A549 treated with RU486 at 1 μM for 4 hours (cell line): ENCODE results near the gene OR2T5. TPM values are rescaled to one million over a fixed set of nuclear protein-coding genes. Genes with fewer than 3 reads are reported as not detected.

Experiments
- total RNA-seq: library from RNA; stranded (reverse); fragments of 200-300 nt; extraction: Qiagen RNA extraction; gene quantifications from 5 replicates; pipeline ENCODE4 v1.2.3, GENCODE V29; 2022; ENCODE audit warnings: low read depth

OR2T5 gene
- total RNA-seq, result not detected in 5 replicates

GRCh38 chr1:248488289-248488688 lies at the start of gene OR2T5:
TSS of gene OR2T5 (plus strand) at chr1:248488589. CDS start at chr1:248488589, 0 bp downstream.

DNA sequence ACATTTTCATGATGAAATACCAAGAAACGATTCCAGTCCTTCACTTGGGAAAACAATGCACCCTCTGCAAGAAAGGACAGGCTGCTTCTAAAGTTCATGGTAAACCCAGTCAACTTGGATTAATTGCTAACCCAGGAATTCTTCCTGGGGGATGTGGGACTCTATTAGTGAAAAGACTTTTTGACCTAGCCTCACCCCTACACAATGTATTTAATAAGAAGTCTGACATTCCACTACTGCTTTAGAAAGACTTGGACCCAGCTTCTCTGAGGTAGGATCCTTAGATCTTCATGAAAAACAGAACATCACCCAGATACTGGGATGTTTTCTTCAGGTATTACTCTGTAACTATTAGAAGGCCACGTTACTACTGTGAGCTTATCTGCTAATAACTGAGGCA lies 43.0 kb upstream of the OR2T5 start, which contains the start of gene OR2T2:
Gene OR2T2, plus strand, starts transcription at position 239 of the 400 bp plus-strand sequence. CDS start 7,161 bp downstream, outside the sequence.

GRCh38 chr1:248473051-248473450 lies 15.3 kb upstream of the OR2T5 start, which contains the start of gene OR2T3:
TSS of gene OR2T3 (plus strand) at chr1:248473351. CDS start at chr1:248473351, 0 bp downstream.

GRCh38 chr1:248507773-248508172 lies 19.4 kb downstream of the OR2T5 start, which contains the start of gene OR2G6:
TSS of gene OR2G6 (plus strand) at chr1:248508073. CDS start at chr1:248521647, 13,574 bp downstream.

Other genes starting within 250 kb of the OR2T5 start
- gene OR2T33, start 210.6 kb upstream of the OR2T5 start, total RNA-seq, result not detected in 5 replicates
- not detected in 5 replicates for gene OR2T12, start 185.2 kb upstream of the OR2T5 start, total RNA-seq
- gene OR2M7, start 164.0 kb upstream of the OR2T5 start, total RNA-seq, result not detected in 5 replicates
- gene OR14C36, start 139.8 kb upstream of the OR2T5 start, total RNA-seq, result not detected in 5 replicates
- not detected in 5 replicates for gene OR2T4, start 126.9 kb upstream of the OR2T5 start, total RNA-seq
- gene OR2T6, start 112.8 kb upstream of the OR2T5 start, total RNA-seq, result not detected in 5 replicates
- not detected in 5 replicates for gene OR2T1, start 85.5 kb upstream of the OR2T5 start, total RNA-seq
- gene OR2T2, start 43.0 kb upstream of the OR2T5 start, total RNA-seq, result not detected in 5 replicates
- not detected in 5 replicates for gene OR2T3, start 15.2 kb upstream of the OR2T5 start, total RNA-seq
- not detected in 5 replicates for gene OR2G6, start 19.5 kb downstream of the OR2T5 start, total RNA-seq
- not detected in 5 replicates for gene OR2T29, start 74.2 kb downstream of the OR2T5 start, total RNA-seq
- gene OR2T34, start 86.2 kb downstream of the OR2T5 start, total RNA-seq, result not detected in 5 replicates
- gene OR2T10, start 109.1 kb downstream of the OR2T5 start, total RNA-seq, result not detected in 5 replicates
- gene OR2T11, start 146.5 kb downstream of the OR2T5 start, total RNA-seq, result not detected in 5 replicates
- gene OR2T35, start 156.7 kb downstream of the OR2T5 start, total RNA-seq, result not detected in 5 replicates
- not detected in 5 replicates for gene OR2T27, start 166.9 kb downstream of the OR2T5 start, total RNA-seq
- not detected in 5 replicates for gene OR14I1, start 214.2 kb downstream of the OR2T5 start, total RNA-seq